Measurements from ENCODE around the gene NDUFAF2.

NDUFAF2 gene

DNA sequence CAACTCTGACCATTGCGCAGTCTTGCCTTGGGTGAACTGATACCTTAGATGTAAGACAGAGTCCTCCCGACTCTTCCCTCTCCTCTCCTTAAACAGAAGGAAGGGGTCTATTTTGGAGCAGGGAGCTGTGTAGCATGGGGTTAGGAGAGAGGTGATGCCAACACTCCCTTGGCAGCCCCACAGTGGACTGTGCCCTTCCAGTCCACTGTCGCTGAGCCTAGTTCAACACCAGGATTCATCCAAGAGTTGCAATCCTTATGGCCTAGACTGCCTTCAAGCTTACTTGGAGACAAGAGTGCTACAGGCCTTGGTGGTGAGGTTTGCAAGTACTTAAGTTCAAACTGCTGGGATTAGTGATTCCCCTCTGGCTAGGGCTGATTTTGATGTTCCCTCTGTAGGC lies 51.4 kb downstream of the NDUFAF2 start:
- Histone ChIP-seq H2AFZ (ENCODE audit: low read depth, low read length) (no peak overlapping the region), H3K27me3 (ENCODE audit: low read depth, low read length) (no peaks in the 10 kb centered on the region), H3K9me3 (ENCODE audit: insufficient read depth, low read length) (no peaks in the 10 kb centered on the region), H3K9ac (ENCODE audit: low read length) (no peak overlapping the region), H3K4me1 (ENCODE audit: low read length) (no peaks in the 10 kb centered on the region), H3K4me2 (ENCODE audit: low read length) (no peak overlapping the region), H3K27ac (ENCODE audit: low read length) (no peak overlapping the region), H3K36me3 (replicated peaks; ENCODE audit: low read depth, low read length) (peaks cover 12% of the 10 kb centered on the region), H4K20me1 (ENCODE audit: insufficient read depth, low read length) (no peaks in the 10 kb centered on the region), H3K79me2 (ENCODE audit: low read length) (no peaks in the 10 kb centered on the region), H3K4me3 (ENCODE audit: low read length) (no peak overlapping the region)
- no peak for TF ChIP-seq EZH2phosphoT487 (IDR thresholded peaks at IDR 0.05; ENCODE audit: low read depth)
- TF ChIP-seq, protein P1, sequence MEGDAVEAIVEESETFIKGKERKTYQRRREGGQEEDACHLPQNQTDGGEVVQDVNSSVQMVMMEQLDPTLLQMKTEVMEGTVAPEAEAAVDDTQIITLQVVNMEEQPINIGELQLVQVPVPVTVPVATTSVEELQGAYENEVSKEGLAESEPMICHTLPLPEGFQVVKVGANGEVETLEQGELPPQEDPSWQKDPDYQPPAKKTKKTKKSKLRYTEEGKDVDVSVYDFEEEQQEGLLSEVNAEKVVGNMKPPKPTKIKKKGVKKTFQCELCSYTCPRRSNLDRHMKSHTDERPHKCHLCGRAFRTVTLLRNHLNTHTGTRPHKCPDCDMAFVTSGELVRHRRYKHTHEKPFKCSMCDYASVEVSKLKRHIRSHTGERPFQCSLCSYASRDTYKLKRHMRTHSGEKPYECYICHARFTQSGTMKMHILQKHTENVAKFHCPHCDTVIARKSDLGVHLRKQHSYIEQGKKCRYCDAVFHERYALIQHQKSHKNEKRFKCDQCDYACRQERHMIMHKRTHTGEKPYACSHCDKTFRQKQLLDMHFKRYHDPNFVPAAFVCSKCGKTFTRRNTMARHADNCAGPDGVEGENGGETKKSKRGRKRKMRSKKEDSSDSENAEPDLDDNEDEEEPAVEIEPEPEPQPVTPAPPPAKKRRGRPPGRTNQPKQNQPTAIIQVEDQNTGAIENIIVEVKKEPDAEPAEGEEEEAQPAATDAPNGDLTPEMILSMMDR (IDR thresholded peaks at IDR 0.05; ENCODE audit: low read depth, low read length) = no peak

DNA sequence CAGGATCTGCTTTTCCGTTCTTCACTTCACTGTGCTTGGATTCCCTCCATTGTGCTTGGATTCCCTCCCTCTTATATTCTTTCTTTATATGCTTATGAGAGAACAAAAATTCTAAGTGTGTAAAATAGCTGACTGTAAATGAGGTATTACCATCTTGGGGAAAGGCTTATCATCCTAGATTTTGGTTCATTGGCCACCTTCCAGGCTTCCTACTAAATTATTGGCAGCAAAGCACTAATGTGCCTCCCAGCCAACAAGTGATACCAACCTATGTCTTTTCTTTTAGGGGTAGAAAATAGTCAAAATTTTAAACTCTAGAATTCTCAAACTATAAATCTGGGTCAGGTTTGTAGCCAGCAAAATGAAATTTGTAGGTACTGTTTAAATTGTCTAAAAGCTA lies 52.7 kb downstream of the NDUFAF2 start:
- no peaks in the 10 kb centered on the region for H3K9me3 ChIP-seq (ENCODE audit: insufficient read depth, low read length)
- H3K4me2 ChIP-seq (ENCODE audit: low read length) = no peak overlapping the region
- H3K27ac ChIP-seq (ENCODE audit: low read length) = no peak overlapping the region
- H3K4me1 ChIP-seq (ENCODE audit: low read length) = no peaks in the 10 kb centered on the region
- no peaks in the 10 kb centered on the region for H4K20me1 ChIP-seq (ENCODE audit: insufficient read depth, low read length)
- peaks cover 9% of the 10 kb centered on the region for H3K36me3 ChIP-seq (replicated peaks; ENCODE audit: low read depth, low read length)
- no peak for TF ChIP-seq EZH2phosphoT487 (IDR thresholded peaks at IDR 0.05; ENCODE audit: low read depth)
- TF ChIP-seq, protein P1 (IDR thresholded peaks at IDR 0.05; ENCODE audit: low read depth, low read length) = no peak
- no peak overlapping the region for H3K4me3 ChIP-seq (ENCODE audit: low read length)
- no peaks in the 10 kb centered on the region for H3K79me2 ChIP-seq (ENCODE audit: low read length)
- no peaks in the 10 kb centered on the region for H3K27me3 ChIP-seq (ENCODE audit: low read depth, low read length)
- no peak overlapping the region for H3K9ac ChIP-seq (ENCODE audit: low read length)
- no peak overlapping the region for H2AFZ ChIP-seq (ENCODE audit: low read depth, low read length)

DNA sequence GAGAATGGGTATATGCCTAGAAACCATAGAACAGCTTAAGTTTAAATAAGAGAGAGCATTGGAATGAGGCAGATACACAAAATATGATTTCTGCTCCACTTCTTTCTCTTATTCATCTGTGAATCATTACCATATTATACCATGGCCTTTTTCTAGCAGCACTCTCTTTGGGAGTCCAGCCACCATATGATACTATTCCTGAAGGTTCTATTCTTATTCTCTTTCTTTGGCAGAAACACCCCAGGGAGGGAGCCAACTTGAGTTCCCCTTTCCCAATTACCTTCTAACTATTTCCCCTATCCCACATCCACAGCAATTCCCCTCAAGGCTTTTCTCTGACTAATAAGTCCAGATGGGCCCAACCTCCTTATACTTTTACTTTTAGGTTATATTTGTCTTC lies 55.9 kb downstream of the NDUFAF2 start:
- Histone ChIP-seq H3K4me2 (ENCODE audit: low read length) (no peak overlapping the region), H3K9me3 (ENCODE audit: insufficient read depth, low read length) (no peaks in the 10 kb centered on the region), H2AFZ (ENCODE audit: low read depth, low read length) (no peak overlapping the region), H3K27me3 (ENCODE audit: low read depth, low read length) (no peaks in the 10 kb centered on the region), H3K4me1 (ENCODE audit: low read length) (no peaks in the 10 kb centered on the region), H3K9ac (ENCODE audit: low read length) (no peak overlapping the region), H3K79me2 (ENCODE audit: low read length) (no peaks in the 10 kb centered on the region), H3K4me3 (ENCODE audit: low read length) (no peak overlapping the region), H3K36me3 (replicated peaks; ENCODE audit: low read depth, low read length) (no peaks in the 10 kb centered on the region), H4K20me1 (ENCODE audit: insufficient read depth, low read length) (no peaks in the 10 kb centered on the region), H3K27ac (ENCODE audit: low read length) (no peak overlapping the region)
- TF ChIP-seq EZH2phosphoT487 (IDR thresholded peaks at IDR 0.05; ENCODE audit: low read depth) = no peak
- TF ChIP-seq, protein P1 (IDR thresholded peaks at IDR 0.05; ENCODE audit: low read depth, low read length) = no peak

DNA sequence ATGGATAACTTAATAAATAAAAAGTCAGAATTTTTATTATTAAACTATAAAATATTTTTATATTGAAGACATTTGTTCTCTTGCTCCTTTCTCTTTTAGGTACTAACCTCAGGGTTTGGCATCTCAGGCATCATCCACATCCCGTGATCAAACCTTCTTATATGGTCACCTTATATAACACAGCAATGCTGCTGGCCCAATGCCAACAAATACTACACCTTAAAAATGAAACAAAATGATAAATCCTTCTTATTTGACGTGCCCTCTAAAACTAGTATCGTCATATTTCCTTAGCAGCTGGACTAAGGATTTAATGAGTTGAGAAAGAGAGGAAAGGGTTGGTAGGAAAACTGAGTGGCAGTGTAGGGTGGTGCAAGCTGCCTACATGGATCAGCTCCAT lies 56.6 kb downstream of the NDUFAF2 start:
- Histone ChIP-seq H3K4me3 (ENCODE audit: low read length) (no peak overlapping the region), H3K9ac (ENCODE audit: low read length) (no peak overlapping the region), H3K36me3 (replicated peaks; ENCODE audit: low read depth, low read length) (no peaks in the 10 kb centered on the region), H3K27me3 (ENCODE audit: low read depth, low read length) (no peaks in the 10 kb centered on the region), H3K4me2 (ENCODE audit: low read length) (no peak overlapping the region), H2AFZ (ENCODE audit: low read depth, low read length) (no peak overlapping the region), H3K79me2 (ENCODE audit: low read length) (no peaks in the 10 kb centered on the region), H4K20me1 (ENCODE audit: insufficient read depth, low read length) (no peaks in the 10 kb centered on the region), H3K9me3 (ENCODE audit: insufficient read depth, low read length) (no peaks in the 10 kb centered on the region), H3K27ac (ENCODE audit: low read length) (no peak overlapping the region), H3K4me1 (ENCODE audit: low read length) (no peaks in the 10 kb centered on the region)
- no peak for TF ChIP-seq EZH2phosphoT487 (IDR thresholded peaks at IDR 0.05; ENCODE audit: low read depth)
- TF ChIP-seq, protein P1 (IDR thresholded peaks at IDR 0.05; ENCODE audit: low read depth, low read length) = no peak
